ENCODE measurements around the gene BOLA1.
"Not testable (repeated sequence)": the region's sequence is repeated elsewhere in the genome, so short reads cannot be mapped to it uniquely, and the experiment has no call there.

Gene BOLA1

GRCh38 chr1:149927563-149928400 lies 28.4 kb downstream of the BOLA1 start, which contains the start of gene SF3B4:
Gene SF3B4, minus strand, starts transcription at chr1:149927803. Its CDS starts 44 bp downstream, at chr1:149927759.
- peak within 1 kb of the TSS; percentile 87 for H3K27ac ChIP-seq
- DNase-seq (ENCODE audit: low read depth, low spot score): peak; percentile 60

DNA sequence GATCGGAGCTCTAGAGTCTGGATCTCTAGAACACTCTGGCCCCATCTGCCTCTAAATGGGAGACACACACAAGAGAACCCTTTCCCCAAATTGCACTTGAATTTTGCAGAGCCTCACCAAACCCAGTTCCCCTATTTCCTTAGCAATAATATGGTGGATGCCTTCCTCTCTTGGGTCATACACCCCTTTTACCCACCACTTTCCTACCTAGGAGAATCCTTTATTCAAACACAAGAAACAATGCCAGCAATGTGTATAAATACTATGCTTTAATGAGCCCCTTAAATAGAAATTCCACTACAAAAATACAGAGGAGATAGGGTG lies 29.0 kb downstream of the BOLA1 start:
- H3K27ac ChIP-seq: peak overlapping the region; percentile 87

GRCh38 chr1:149929856-149930255 lies 30.5 kb downstream of the BOLA1 start:
- no peak overlapping the region for H3K27ac ChIP-seq
- DNase-seq (ENCODE audit: low read depth, low spot score): no peak

More for the DNA sequence above, 29.0 kb downstream of the BOLA1 start:
- no peak for DNase-seq (ENCODE audit: low read depth, low spot score)

- peak overlapping the region; percentile 58 for H3K27ac ChIP-seq
- no peak for DNase-seq (ENCODE audit: low read depth, low spot score)
These were observed 31.9 kb downstream of the BOLA1 start for GRCh38 chr1:149931212-149931790.

- H3K27ac ChIP-seq: no peak overlapping the region
- DNase-seq (ENCODE audit: low read depth, low spot score): no peak
These were observed 33.1 kb downstream of the BOLA1 start for GRCh38 chr1:149932474-149932873.

- H3K27ac ChIP-seq: no peak overlapping the region
- no peak for DNase-seq (ENCODE audit: low read depth, low spot score)
These were observed 33.8 kb downstream of the BOLA1 start for GRCh38 chr1:149933208-149933607.

DNA sequence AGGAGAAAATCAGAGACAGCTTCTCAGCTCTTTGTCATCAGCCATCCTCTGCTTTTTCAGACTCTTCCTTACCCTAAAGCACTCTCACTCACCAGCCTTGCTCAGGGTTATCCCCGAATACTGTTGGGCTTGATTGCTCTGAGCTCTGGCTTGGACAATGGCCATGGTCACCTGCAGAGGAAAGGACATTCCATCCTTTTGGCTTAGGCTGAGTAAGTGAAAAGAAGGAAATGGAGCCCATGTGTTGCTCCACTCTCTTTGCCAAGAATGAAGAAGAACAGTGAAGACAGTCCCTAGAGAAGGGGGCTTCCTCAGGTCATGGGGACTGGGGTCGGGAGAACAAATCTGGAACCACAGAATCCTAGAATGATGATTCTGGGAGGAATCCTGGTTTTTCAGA lies 35.0 kb downstream of the BOLA1 start:
- DNase-seq (ENCODE audit: low read depth, low spot score): no peak
- no peak overlapping the region for H3K27ac ChIP-seq

GRCh38 chr1:149936170-149936991 lies 37.0 kb downstream of the BOLA1 start, which contains the start of gene MTMR11:
Gene MTMR11, minus strand, starts transcription at chr1:149936879. Its CDS starts 232 bp downstream, at chr1:149936647.
- H3K27ac ChIP-seq: peak within 1 kb of the TSS; percentile 81
- no peak for DNase-seq (ENCODE audit: low read depth, low spot score)

DNA sequence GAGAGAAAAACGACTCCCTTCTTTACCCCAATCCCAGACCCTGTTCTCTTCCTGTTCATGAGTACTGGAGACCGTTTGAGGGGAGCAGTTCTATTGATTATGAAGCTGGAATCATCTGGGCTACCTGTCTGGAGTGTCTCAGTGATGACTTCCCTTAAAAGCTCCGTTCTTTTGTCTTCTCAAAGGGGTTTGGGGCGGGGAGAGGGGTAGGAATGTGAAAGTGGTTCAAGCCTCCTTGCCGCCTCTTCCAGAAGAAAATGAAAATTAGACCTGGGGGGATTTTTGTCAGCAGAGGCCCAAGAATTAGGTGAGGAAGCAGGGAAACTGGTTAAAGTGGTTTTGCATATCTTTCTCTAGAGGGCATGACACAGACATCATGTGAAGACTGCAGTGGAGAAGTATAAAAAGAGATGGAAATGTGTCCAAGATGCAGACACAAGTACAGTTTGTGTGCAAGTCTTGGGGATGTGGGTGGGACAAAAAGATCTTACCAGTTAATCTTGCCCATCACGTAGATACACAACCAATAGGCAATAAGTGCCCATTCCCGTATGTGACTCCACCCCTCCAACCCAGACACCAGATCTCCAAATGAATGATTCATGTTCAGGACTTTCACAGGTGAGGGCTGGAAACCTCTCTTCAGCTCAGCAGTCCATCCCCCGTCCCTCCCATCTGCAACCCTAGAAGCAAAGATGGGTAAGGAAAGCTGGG lies 37.8 kb downstream of the BOLA1 start:
- peak; percentile 77 for DNase-seq (ENCODE audit: low read depth, low spot score)
- H3K27ac ChIP-seq: peak overlapping the region; percentile 81

DNA sequence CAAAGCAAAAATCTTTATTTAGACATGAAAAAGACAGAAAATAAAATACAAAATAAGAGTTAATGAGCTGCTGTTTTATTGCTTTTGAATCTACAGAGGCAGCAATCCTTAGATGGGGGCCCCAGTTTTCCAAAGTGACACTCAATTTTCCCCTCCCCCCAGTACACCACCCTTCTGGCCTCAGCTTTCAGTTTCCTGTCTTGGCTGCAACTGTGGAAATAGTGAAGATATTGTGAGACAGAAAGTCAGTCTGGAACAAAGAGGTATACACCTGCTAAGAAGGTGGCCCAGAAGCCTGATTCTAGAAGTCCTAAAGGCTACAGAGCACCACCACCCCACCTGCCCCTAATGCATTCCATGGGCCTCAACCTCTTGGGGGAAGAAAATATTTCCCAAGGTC lies 38.4 kb downstream of the BOLA1 start:
- no peak for DNase-seq (ENCODE audit: low read depth, low spot score)

GRCh38 chr1:149938668-149939003 lies 39.3 kb downstream of the BOLA1 start:
- peak overlapping the region; percentile 81 for H3K27ac ChIP-seq
- DNase-seq (ENCODE audit: low read depth, low spot score): not testable (repeated sequence)

More for the DNA sequence above, 38.4 kb downstream of the BOLA1 start:
- peak overlapping the region; percentile 81 for H3K27ac ChIP-seq

DNA sequence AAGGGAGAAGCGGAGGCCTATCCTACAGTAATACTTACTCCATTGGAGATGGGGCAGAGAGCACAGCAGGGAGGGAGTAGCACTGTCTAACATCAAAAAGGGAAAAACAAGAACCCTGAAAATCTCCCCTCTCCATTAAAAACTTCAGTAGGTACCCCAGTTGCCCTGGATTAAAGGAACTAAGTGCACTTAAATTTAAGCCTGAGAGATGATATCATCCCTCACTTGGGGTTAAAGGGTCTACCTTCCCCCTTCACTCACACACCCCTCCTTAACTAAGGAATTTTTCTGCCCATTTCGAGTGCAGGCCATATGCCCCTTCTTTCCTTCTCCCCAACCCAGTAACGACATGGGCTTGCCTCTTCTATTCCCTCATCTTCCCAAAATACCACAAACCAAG lies 41.1 kb downstream of the BOLA1 start:
- DNase-seq (ENCODE audit: low read depth, low spot score): no peak
- H3K27ac ChIP-seq: peak overlapping the region; percentile 81

DNA sequence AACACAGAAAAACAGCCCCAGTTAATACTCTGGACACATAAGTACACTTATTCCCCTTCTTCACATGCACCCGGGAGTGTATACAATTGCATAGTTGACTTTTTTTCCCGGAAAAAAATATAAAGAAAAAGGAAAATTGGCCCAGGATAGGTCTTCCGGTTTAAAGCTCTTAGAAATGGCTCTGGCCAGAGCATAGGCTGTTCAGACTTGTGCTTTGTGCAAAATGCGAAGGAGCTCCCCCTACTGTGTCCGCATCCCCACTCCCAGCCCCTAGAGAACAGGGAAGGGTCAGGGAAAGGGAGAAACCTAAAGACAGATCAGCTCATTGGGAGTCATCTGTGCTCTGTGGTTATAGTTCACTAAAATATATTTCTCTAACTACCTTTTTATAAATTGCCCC lies 42.8 kb downstream of the BOLA1 start:
- DNase-seq (ENCODE audit: low read depth, low spot score): no peak
- peak overlapping the region; percentile 33 for H3K27ac ChIP-seq

GRCh38 chr1:149942885-149943284 lies 43.5 kb downstream of the BOLA1 start:
- DNase-seq (ENCODE audit: low read depth, low spot score): no peak

GRCh38 chr1:149945206-149945605 lies 45.8 kb downstream of the BOLA1 start:
- H3K27ac ChIP-seq: no peak overlapping the region
- no peak for DNase-seq (ENCODE audit: low read depth, low spot score)

More at GRCh38 chr1:149942885-149943284, 43.5 kb downstream of the BOLA1 start:
- H3K27ac ChIP-seq: no peak overlapping the region

DNA sequence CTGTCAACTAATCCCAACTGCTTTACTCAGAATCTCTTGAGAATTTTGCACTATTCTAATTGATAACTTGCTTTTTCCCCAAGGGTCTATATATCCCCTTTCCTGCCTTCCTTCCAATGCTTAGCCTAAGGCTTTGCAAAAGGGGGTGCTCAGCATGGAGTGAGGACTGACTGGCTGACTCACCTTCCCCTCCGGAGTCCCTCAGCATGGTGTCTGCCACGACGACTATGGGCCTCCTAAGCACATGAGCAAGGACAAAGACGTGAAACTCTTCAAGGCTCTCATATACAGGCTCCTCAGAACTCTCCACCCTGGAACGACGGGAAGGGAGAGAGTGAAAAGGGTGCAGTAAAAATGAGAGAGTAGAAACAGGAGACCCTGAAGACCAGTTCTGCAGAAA lies 50.5 kb downstream of the BOLA1 start:
- DNase-seq (ENCODE audit: low read depth, low spot score): no peak
- no peak overlapping the region for H3K27ac ChIP-seq

Data from epithelial cell of prostate (primary cell).